Mesodermal cell (in vitro differentiated cells): ENCODE measurements around the gene MREG.
"Not testable (repeated sequence)": the region's sequence is repeated elsewhere in the genome, so short reads cannot be mapped to it uniquely, and the experiment has no call there.

Experiments used
- H3K27ac ChIP-seq: 2 replicates; pipeline ENCODE4 v1.7.0; 2013; ENCODE audit warnings: mild to moderate bottlenecking, low read depth, low read length, moderate library complexity; ENCODE audit not compliant: severe bottlenecking
- H3K36me3 ChIP-seq: 2 replicates; pipeline ENCODE4 v1.7.1; 2013; ENCODE audit warnings: mild to moderate bottlenecking, low read length, moderate library complexity; ENCODE audit not compliant: control insufficient read depth, insufficient read depth
- H3K4me1 ChIP-seq: one replicate; pipeline ENCODE4 v1.7.1; 2013; ENCODE audit warnings: mild to moderate bottlenecking, low read length; ENCODE audit not compliant: insufficient read depth, control insufficient read depth, poor library complexity, severe bottlenecking
- H3K4me3 ChIP-seq: 2 replicates; pipeline ENCODE4 v1.7.0; 2013; ENCODE audit warnings: low read length, control low read depth, mild to moderate bottlenecking; ENCODE audit not compliant: insufficient read depth, poor library complexity, severe bottlenecking; ENCODE audit errors: extremely low read depth
- H3K9me3 ChIP-seq: 2 replicates; pipeline ENCODE4 v1.7.1; 2013; ENCODE audit warnings: mild to moderate bottlenecking, low read length, moderate library complexity; ENCODE audit not compliant: control insufficient read depth
- WGBS, 2 experiments: methylation state at CpG; one replicate each; pipeline ENCODE4 v1.1.5; 2013; ENCODE audit warnings: missing lambda C conversion rate in 2 of 2; ENCODE audit not compliant: insufficient coverage in 2 of 2; 5-methylcytosine and 5-hydroxymethylcytosine counted together

MREG gene

DNA sequence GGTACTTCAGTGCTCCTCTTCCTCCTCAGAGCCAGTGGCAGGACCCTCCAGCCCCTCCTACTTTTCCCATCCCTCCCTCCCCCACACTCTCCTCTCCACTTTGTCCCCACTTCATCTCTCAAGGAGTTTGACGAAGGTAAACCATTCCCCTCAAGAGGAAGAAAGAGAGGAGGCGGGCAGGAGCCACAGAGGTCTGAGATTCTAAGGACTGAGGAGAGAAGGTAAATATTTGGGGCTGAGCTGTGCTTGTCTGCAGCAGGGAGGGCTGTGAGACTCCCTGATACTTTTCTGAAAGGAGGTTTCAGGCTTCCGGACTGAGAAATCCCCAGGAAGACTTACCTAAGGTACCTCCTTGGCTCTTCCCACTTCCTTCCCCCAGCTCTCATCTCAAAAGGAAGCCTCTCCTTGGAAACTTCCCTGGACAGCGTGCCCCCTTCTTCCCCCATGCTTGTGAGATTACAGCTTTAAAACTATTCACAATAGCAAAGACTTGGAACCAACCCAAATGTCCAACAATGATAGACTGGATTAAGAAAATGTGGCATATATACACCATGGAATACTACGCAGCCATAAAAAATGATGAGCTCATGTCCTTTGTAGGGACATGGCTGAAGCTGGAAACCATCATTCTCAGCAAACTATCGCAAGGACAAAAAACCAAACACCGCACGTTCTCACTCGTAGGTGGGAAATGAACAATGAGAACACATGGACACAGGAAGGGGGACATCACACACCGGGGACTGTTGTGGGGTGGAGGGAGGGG, 55.8 kb downstream of the MREG start:
- H3K4me1 ChIP-seq, H3K36me3 ChIP-seq, H3K9me3 ChIP-seq, H3K27ac ChIP-seq, H3K4me3 ChIP-seq: not testable (repeated sequence)
- WGBS, 2 experiments = 90 to 100% methylated on average over 2 to 3 of the region's 10 CpGs

DNA sequence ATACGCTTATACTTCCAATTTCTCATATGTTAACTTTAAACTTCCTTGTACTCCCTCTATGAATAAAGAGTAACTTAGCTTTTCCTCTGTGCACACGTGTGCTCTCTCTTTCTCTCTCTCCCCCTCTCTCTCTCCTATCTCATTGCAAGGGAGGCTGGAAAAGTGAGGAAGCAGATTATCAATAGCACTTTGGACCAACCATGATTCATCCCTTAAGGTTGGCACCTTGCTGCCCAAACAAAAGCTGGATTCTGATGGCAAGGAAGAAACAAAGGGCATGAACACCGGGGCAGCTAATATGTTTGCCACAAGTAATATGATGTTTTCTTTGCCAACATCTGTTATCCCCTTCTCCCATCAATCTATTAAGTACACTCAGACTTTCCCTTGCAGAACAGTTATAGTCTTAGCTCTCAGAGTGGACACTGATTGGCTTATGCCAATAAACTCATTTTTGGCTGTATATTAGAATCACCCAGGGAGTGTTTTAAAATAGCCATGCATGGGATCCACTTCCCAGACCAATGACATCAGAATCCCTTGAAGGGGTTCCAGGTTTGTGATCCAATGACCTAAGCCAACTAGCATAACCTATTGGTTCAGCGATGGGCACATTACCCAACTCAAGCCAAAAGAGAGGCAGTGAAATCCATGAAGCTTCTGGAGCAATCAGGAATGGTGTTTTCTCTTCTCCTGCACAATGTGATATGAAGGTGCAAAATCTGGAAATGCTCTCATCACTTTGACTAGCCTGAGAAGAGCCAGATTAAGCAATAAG, 60.3 kb downstream of the MREG start:
- no peaks in the 10 kb centered on the region for H3K4me1 ChIP-seq
- H3K36me3 ChIP-seq = no peaks in the 10 kb centered on the region
- 100% methylated on average over 1 to 2 of the region's 4 CpGs for WGBS, 2 experiments
- H3K9me3 ChIP-seq = no peaks in the 10 kb centered on the region
- no peak overlapping the region for H3K4me3 ChIP-seq
- H3K27ac ChIP-seq = no peak overlapping the region

DNA sequence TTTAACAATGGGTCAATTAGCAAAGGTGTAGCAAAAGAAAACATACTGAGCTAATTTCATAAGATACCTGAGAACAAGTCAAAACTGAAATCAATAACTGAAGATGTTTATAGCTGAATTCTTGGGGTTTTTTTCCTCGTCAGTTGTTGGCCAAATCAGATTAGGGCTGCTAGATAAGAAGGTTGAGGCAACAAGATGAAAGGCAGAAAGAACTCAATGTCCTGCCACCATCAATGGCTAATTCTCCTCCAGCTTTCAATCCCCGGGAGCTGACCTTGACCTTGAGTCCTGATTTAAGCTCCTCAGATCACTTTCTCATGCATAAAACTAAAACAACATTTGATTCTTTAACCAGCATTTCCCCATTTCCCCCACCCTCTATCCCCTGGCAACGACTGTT, 61.8 kb downstream of the MREG start:
- Histone ChIP-seq H3K4me3 (no peak overlapping the region), H3K36me3 (no peaks in the 10 kb centered on the region), H3K27ac (no peak overlapping the region), H3K4me1 (no peaks in the 10 kb centered on the region), H3K9me3 (no peaks in the 10 kb centered on the region)
- WGBS, 2 experiments = 96 to 97% methylated on average over 2 of the region's 3 CpGs

DNA sequence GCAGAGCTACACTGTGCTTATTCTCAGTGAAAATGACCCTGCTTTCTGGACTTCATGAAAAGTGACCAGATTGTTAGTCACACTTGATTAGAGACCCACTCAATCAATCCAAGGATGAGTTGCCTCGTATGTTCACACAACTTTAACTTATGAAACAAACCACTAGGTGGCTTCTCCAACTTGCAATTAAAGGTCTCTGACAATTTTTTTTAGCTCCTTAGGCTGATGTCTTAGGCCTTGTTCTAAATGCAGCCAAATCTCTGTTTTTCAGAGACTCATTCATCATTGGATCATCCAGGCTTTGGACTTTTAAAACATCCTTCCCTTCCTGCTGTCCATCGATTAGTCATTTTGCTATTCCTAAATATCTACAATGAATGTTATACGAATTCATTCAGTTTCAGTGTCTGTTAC, 63.4 kb downstream of the MREG start:
- H3K36me3 ChIP-seq = no peaks in the 10 kb centered on the region
- 47 to 86% methylated on average over 1 of the region's 3 CpGs for WGBS, 2 experiments
- no peak overlapping the region for H3K27ac ChIP-seq
- no peaks in the 10 kb centered on the region for H3K4me1 ChIP-seq
- H3K9me3 ChIP-seq = no peaks in the 10 kb centered on the region
- H3K4me3 ChIP-seq = no peak overlapping the region

DNA sequence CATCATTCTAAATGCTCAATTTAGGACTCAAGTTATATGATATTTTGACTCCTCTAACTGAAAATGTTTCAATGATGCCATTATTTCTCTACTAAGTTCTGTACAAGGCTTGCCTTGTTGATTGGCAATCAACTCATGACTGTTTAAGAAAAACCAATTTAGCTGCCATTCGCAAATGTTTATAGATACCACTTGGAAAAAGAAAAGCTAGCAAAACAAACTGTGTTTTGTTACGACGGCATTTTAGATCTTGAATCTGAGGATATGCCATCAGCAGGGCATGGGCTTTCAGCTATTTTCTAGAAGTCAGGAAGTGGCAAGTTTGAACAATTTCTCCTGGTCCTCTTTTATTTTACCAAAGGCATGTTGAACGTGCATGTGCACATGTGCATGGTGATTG, 65.3 kb downstream of the MREG start:
- WGBS, 2 experiments = 86 to 97% methylated on average over 3 to 4 of the region's 4 CpGs
- no peaks in the 10 kb centered on the region for H3K4me1 ChIP-seq
- H3K27ac ChIP-seq = no peak overlapping the region
- no peak overlapping the region for H3K4me3 ChIP-seq
- H3K36me3 ChIP-seq = peaks cover 7% of the 10 kb centered on the region
- no peaks in the 10 kb centered on the region for H3K9me3 ChIP-seq

DNA sequence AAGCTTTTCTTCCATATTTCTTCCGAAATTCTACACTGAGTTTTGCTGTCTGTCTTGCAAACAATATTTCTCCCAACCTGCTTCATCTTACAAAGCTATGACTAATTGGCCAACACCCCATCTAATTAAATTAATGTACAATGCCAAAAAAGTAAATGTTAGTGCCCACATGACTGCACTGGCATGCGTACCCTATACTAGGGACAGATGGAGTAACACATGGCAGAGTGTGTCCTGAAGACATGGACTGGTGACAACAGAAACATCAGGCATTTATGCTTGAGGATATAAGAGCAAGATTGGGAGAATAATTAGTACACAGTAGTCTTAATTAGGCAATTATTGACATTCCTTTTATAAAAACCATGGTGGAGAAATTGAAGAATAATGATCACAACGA, 66.8 kb downstream of the MREG start:
- Histone ChIP-seq H3K9me3 (no peaks in the 10 kb centered on the region), H3K4me3 (no peak overlapping the region), H3K27ac (no peak overlapping the region), H3K4me1 (no peaks in the 10 kb centered on the region), H3K36me3 (peaks cover 7% of the 10 kb centered on the region)
- 61 to 63% methylated on average over 1 to 2 of the region's 3 CpGs for WGBS, 2 experiments

DNA sequence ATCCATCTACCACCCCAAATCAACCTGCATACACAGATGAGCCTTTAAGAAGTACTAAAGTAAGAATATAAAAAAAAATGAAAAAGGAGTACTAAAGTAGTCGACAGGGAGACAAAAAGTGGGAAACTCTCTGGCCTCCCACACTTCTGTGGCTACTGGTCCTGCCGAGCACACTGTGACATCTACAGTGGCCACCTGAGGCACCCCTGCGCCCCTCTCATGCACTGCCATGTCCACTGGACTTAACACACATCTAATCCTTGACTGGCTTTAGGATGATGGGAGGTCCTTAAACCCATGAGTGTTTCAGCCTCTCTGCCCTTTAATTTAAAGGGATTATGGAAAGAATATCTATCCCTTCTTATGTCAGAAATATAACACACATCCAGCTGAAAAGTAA, 71.2 kb downstream of the MREG start:
- H3K9me3 ChIP-seq = no peaks in the 10 kb centered on the region
- no peak overlapping the region for H3K4me3 ChIP-seq
- WGBS, 2 experiments = 100% methylated on average over 2 of the region's 3 CpGs
- H3K36me3 ChIP-seq = peaks cover 7% of the 10 kb centered on the region
- H3K27ac ChIP-seq = no peak overlapping the region
- H3K4me1 ChIP-seq = no peaks in the 10 kb centered on the region

DNA sequence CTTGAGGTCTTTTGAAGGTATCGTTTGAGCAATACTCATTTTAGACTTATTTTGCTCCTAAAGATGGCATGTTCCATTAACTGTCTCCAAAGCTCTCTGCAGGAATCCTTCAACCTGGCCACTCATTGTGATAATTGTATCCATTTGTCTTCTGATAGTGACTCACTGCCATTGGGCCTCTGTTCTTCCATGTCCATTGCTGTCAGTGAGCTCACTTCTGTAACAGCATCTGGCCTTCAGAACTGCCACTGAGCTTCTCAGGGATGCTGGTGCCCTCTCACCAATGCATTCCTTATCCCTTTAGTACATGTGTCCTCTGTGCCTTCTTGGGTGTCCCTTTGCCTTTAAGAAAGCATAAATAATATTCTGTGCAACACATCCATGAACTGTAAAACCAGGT, 71.6 kb downstream of the MREG start:
- H3K36me3 ChIP-seq = peaks cover 7% of the 10 kb centered on the region
- H3K4me3 ChIP-seq = no peak overlapping the region
- H3K27ac ChIP-seq = no peak overlapping the region
- H3K9me3 ChIP-seq = no peaks in the 10 kb centered on the region
- no peaks in the 10 kb centered on the region for H3K4me1 ChIP-seq
- no CpG with 5 or more reads among the region's 1 CpG for WGBS, 2 experiments

DNA sequence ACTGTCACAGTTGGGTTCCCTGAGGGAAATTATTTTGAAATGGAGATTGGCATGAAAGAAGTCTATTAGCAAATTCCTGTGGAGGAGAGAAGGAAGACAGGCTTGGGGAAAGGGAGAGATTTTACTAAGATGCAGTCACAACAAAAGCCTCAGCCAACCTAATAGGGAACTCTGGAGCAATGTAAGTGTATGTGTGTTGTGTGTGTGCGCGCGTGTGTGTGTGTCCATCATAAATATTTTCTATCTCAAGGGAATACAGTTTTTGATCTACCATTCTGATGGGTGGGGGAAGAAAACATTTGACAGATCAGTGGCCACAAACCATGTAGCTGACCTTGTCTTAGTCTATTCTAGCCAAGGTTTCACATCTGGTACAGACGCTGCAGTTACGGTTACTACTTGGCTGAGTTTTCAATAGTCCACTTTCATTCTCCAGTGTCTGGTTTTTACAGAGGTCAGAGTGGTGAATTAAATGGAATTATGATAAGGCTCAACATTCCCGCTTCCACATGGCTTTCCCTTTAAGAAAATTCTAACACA, 72.6 kb downstream of the MREG start:
- Histone ChIP-seq H3K4me1 (no peaks in the 10 kb centered on the region), H3K9me3 (no peaks in the 10 kb centered on the region), H3K4me3 (no peak overlapping the region), H3K27ac (no peak overlapping the region), H3K36me3 (peaks cover 7% of the 10 kb centered on the region)
- WGBS, 2 experiments = 100% methylated on average over 2 of the region's 6 CpGs; no CpG with 5 or more reads in 1 of the 2 experiments

DNA sequence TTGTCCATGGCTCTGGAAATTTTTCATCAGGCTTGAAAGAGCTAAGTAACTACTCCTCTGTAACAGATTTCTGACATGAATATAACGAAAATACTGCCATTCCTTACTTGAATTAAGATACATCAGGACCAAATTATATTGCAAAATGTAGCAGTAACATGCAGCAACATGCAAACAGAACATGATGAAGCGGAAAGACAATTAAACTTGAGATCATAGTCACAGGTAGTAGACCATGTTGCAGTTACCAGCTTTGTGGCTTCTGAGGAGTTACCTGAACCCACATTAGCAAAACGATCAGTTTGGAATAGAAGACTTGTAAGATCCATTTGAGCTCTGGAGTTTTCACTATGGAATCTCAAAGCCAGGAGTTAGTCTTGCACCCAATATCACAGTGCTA, 76.2 kb downstream of the MREG start:
- Histone ChIP-seq H3K27ac (no peak overlapping the region), H3K4me1 (no peaks in the 10 kb centered on the region), H3K36me3 (no peaks in the 10 kb centered on the region), H3K9me3 (no peaks in the 10 kb centered on the region), H3K4me3 (no peak overlapping the region)
- WGBS, 2 experiments = 75 to 88% methylated on average over 1 to 3 of the region's 3 CpGs

DNA sequence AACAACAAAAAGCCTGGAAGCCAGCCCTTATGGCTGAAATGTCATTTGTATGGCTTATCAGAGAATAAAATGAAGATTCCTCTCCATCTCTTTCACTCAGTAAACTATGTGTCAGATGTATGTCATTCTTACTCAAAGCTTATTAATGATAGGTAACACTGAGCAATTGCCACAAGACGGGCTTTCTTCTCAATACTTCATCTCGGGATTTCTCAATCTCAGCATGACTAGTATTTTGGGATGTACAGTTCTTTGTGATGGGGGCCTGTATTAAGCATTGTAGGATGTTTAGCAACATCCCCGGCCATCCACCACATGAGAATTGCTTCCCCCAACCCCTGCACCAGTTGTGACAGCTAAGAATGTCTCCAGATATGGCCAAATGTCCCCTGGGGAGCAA, 80.2 kb downstream of the MREG start:
- Histone ChIP-seq H3K9me3 (no peaks in the 10 kb centered on the region), H3K4me3 (no peak overlapping the region), H3K27ac (no peak overlapping the region), H3K4me1 (peaks cover 22% of the 10 kb centered on the region), H3K36me3 (no peaks in the 10 kb centered on the region)
- no CpG with 5 or more reads among the region's 3 CpGs for WGBS, 2 experiments
